Osteoblast (primary cell): ENCODE results near the gene ANKEF1. TPM values are rescaled to one million over a fixed set of nuclear protein-coding genes. Genes with fewer than 3 reads are reported as not detected.
A peak's percentile ranks its signal among the peaks of the same experiment; 100 is the strongest.

Experiments used
- DNase-seq: peaks from one replicate; pipeline ENCODE4 v3.0.0; 2011; ENCODE audit warnings: low spot score, mixed read lengths; ENCODE audit not compliant: insufficient read length; ENCODE audit errors: missing footprints
- H2AFZ ChIP-seq: 2 replicates; pipeline ENCODE4 v1.6.0; 2011; ENCODE audit warnings: mild to moderate bottlenecking, low read length
- H3K27ac ChIP-seq: 2 replicates; pipeline ENCODE4 v1.5.1; 2011; ENCODE audit warnings: mild to moderate bottlenecking, low read depth, low read length, moderate library complexity
- H3K27me3 ChIP-seq: 2 replicates; pipeline ENCODE4 v1.6.0; 2012; ENCODE audit warnings: mild to moderate bottlenecking, control low read depth, inconsistent platforms, low read length, moderate library complexity; ENCODE audit not compliant: insufficient read depth
- H3K36me3 ChIP-seq: 2 replicates; pipeline ENCODE4 v1.5.1; 2011; ENCODE audit warnings: mild to moderate bottlenecking, low read length, control low read depth, moderate library complexity; ENCODE audit not compliant: insufficient read depth
- H3K4me1 ChIP-seq: 2 replicates; pipeline ENCODE4 v1.5.1; 2011; ENCODE audit warnings: mild to moderate bottlenecking, low read length, control low read depth, moderate library complexity; ENCODE audit not compliant: insufficient read depth
- H3K4me2 ChIP-seq: 2 replicates; pipeline ENCODE4 v1.6.0; 2011; ENCODE audit warnings: mild to moderate bottlenecking, low read length; ENCODE audit not compliant: insufficient read depth
- H3K4me3 ChIP-seq: fragments of 200-600 bp; sonication (generic); 3 replicates; pipeline ENCODE4 v1.5.1; 2012; ENCODE audit warnings: mild to moderate bottlenecking, low read length, inconsistent platforms; ENCODE audit not compliant: insufficient read depth
- H3K79me2 ChIP-seq: 2 replicates; pipeline ENCODE4 v1.6.0; 2012; ENCODE audit warnings: mild to moderate bottlenecking, low read length, control low read depth, inconsistent platforms; ENCODE audit not compliant: insufficient read depth
- H3K9me3 ChIP-seq: 2 replicates; pipeline ENCODE4 v1.5.1; 2011; ENCODE audit warnings: low read depth, low read length, control low read depth
- H4K20me1 ChIP-seq: 2 replicates; pipeline ENCODE4 v1.6.0; 2012; ENCODE audit warnings: mild to moderate bottlenecking, low read length, control low read depth; ENCODE audit not compliant: insufficient read depth
- CTCF ChIP-seq: IDR thresholded peaks from 2 replicates; pipeline ENCODE4 v1.5.1; 2011; ENCODE audit warnings: mild to moderate bottlenecking, low read depth, low read length, moderate library complexity; ENCODE audit errors: extremely low read depth
- total RNA-seq: library from RNA; depleted of rRNA; stranded (reverse); fragments of >200 nt; gene quantifications from 2 replicates; pipeline ENCODE4 v1.2.3, GENCODE V29; 2012

ANKEF1 gene
- total RNA-seq, 1 donor = 2.5 TPM

- no peaks in the 10 kb centered on the region for H3K9me3 ChIP-seq
- no peak for DNase-seq
- H3K27me3 ChIP-seq = no peaks in the 10 kb centered on the region
- H2AFZ ChIP-seq = peak overlapping the region; percentile 11
- H3K4me2 ChIP-seq = no peak overlapping the region
- H3K27ac ChIP-seq = no peak overlapping the region
- no peaks in the 10 kb centered on the region for H3K36me3 ChIP-seq
- no peaks in the 10 kb centered on the region for H3K79me2 ChIP-seq
- no peaks in the 10 kb centered on the region for H4K20me1 ChIP-seq
- peak; percentile 21 for TF ChIP-seq CTCF
- H3K4me3 ChIP-seq = no peak overlapping the region
- no peaks in the 10 kb centered on the region for H3K4me1 ChIP-seq
Measured at GRCh38 chr20:10047427-10047826, 12.6 kb downstream of the ANKEF1 start.

- no peaks in the 10 kb centered on the region for H3K9me3 ChIP-seq
- TF ChIP-seq CTCF = no peak
- H3K79me2 ChIP-seq = no peaks in the 10 kb centered on the region
- H3K4me2 ChIP-seq = no peak overlapping the region
- no peak overlapping the region for H3K27ac ChIP-seq
- no peak for DNase-seq
- no peaks in the 10 kb centered on the region for H4K20me1 ChIP-seq
- no peaks in the 10 kb centered on the region for H3K27me3 ChIP-seq
- no peaks in the 10 kb centered on the region for H3K4me1 ChIP-seq
- H2AFZ ChIP-seq = no peak overlapping the region
- no peaks in the 10 kb centered on the region for H3K36me3 ChIP-seq
- H3K4me3 ChIP-seq = no peak overlapping the region
Measured at GRCh38 chr20:10051185-10051584, 16.4 kb downstream of the ANKEF1 start.

GRCh38 chr20:10059006-10059405, 24.2 kb downstream of the ANKEF1 start:
- DNase-seq = no peak

GRCh38 chr20:10060226-10060625, 25.4 kb downstream of the ANKEF1 start:
- Histone ChIP-seq H3K4me2 (no peak overlapping the region), H3K27me3 (peaks cover 4% of the 10 kb centered on the region), H4K20me1 (no peaks in the 10 kb centered on the region), H3K79me2 (no peaks in the 10 kb centered on the region), H3K4me1 (no peaks in the 10 kb centered on the region), H3K4me3 (no peak overlapping the region), H3K9me3 (no peaks in the 10 kb centered on the region), H2AFZ (no peak overlapping the region), H3K27ac (no peak overlapping the region), H3K36me3 (no peaks in the 10 kb centered on the region)
- TF ChIP-seq CTCF = no peak
- DNase-seq = no peak

More at GRCh38 chr20:10059006-10059405, 24.2 kb downstream of the ANKEF1 start:
- H3K4me1 ChIP-seq = no peaks in the 10 kb centered on the region
- peaks cover 4% of the 10 kb centered on the region for H3K27me3 ChIP-seq
- H3K4me2 ChIP-seq = no peak overlapping the region
- H3K4me3 ChIP-seq = no peak overlapping the region
- H3K36me3 ChIP-seq = no peaks in the 10 kb centered on the region
- no peak for TF ChIP-seq CTCF
- no peak overlapping the region for H2AFZ ChIP-seq
- no peak overlapping the region for H3K27ac ChIP-seq
- H3K9me3 ChIP-seq = no peaks in the 10 kb centered on the region
- H3K79me2 ChIP-seq = no peaks in the 10 kb centered on the region
- no peaks in the 10 kb centered on the region for H4K20me1 ChIP-seq
